ENCODE data around the gene PHF2.

The PHF2 gene

DNA sequence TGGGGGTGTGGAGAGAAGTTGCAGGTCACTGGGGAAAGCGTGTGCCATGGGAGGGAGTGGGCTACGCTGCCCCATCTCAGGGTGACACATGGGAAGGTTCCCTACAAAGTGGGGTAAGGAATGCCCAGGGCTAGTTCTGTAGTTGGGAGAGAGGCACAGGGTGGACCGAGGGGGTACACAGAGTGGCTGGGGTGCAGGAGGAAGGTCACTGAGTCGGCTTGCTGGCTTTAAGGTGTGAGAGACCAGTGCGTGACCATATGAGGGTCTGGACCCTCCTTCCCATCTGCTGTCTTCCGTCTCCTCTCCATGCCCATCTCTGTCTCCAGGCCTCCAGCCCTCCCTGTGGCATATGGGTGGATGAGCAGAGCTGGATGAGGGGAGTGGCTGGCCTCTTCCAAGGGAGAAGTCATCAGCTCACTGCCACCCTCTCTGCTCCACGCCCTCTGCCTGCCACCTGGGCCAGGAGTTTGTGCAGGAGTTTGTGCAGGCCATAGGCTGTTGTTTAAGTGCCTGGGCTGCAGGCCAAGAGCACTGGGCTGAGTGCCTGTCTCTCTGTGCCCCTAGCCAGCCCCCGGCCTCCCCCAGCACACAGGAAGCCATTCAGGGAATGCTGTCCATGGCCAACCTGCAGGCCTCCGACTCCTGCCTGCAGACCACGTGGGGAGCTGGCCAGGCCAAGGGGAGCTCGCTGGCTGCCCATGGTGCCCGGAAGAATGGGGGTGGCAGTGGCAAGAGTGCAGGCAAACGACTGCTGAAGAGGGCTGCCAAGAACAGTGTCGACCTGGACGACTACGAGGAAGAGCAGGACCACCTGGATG lies 96.8 kb downstream of the PHF2 start:
- DNase-seq (ENCODE audit: low read depth in 2 of 2), result peak in 1 of 2 donors; percentile 11

DNA sequence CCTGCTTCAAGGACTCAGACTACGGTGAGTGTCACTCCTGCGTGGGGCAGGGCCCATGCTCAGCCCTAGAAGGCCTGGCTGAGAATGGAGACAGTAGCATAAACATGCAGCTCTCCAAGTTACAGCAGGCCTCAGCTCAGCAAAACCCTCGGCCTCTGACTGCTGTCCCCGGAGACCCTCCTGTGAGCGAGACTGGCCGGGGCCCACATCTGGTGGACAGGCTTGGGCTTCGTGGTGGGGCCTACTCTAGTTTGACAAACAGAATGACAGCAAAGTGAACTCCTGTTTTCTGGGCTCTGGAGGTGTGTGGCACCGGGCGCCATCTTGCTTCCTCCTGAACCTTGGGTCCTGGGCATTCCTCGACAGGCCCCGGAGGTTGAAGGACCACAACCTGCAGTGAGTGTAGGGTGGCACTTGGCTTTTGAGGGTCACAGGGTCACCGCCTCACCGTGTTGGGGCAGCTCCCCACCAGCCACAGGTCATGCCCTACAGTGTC lies 97.5 kb downstream of the PHF2 start:
- H3K4me3 ChIP-seq (replicated peaks in 1 of 2; ENCODE audit: low read depth in 2 of 2, low read length in 2 of 2), result no peak overlapping the region
- no peak for DNase-seq (ENCODE audit: low read depth in 2 of 2)
- TF ChIP-seq, protein P1, sequence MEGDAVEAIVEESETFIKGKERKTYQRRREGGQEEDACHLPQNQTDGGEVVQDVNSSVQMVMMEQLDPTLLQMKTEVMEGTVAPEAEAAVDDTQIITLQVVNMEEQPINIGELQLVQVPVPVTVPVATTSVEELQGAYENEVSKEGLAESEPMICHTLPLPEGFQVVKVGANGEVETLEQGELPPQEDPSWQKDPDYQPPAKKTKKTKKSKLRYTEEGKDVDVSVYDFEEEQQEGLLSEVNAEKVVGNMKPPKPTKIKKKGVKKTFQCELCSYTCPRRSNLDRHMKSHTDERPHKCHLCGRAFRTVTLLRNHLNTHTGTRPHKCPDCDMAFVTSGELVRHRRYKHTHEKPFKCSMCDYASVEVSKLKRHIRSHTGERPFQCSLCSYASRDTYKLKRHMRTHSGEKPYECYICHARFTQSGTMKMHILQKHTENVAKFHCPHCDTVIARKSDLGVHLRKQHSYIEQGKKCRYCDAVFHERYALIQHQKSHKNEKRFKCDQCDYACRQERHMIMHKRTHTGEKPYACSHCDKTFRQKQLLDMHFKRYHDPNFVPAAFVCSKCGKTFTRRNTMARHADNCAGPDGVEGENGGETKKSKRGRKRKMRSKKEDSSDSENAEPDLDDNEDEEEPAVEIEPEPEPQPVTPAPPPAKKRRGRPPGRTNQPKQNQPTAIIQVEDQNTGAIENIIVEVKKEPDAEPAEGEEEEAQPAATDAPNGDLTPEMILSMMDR (IDR thresholded peaks at IDR 0.05; ENCODE audit: low read depth, low read length), result no peak

More for the DNA sequence above, 96.8 kb downstream of the PHF2 start:
- no peak overlapping the region for H3K4me3 ChIP-seq (replicated peaks in 1 of 2; ENCODE audit: low read depth in 2 of 2, low read length in 2 of 2)
- TF ChIP-seq, protein P1 (IDR thresholded peaks at IDR 0.05; ENCODE audit: low read depth, low read length), result no peak

DNA sequence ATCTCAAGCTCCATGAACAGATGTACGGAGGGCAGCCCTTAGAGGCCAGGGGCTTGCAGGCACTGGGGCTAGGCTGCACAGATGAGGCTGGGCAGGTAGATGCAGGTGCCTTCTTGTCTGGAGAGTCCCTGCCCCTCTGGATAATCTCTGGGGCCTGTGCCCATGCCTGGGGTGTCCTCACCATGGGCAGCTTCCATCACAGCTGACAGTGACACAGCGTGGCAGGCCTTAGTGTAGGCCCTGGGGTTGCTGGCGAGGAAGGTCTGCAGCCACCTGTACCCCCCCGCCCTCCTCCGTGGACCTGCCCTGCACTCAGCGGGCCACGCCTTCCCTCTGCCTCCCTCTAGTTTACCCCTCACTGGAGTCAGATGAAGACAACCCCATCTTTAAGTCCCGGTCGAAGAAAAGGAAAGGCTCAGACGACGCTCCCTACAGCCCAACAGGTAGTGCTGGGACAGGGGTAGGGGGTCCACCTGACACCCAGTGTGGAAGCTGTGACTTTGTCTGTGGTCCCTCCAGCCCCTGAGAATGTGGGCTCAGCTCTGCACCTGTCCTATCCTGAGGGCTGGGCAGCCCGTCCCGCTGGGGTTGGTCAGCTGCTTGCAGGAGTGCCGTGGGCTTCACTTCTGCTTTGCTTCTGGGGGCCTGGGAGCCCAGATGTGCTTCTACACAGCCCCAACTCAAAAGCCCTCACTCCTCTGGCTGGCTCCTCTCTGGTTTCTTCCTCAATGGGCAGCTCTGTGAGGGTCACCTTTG lies 98.4 kb downstream of the PHF2 start:
- TF ChIP-seq, protein P1 (IDR thresholded peaks at IDR 0.05; ENCODE audit: low read depth, low read length), result no peak
- H3K4me3 ChIP-seq (replicated peaks in 1 of 2; ENCODE audit: low read depth in 2 of 2, low read length in 2 of 2), result no peak overlapping the region
- DNase-seq (ENCODE audit: low read depth in 2 of 2), result no peak

DNA sequence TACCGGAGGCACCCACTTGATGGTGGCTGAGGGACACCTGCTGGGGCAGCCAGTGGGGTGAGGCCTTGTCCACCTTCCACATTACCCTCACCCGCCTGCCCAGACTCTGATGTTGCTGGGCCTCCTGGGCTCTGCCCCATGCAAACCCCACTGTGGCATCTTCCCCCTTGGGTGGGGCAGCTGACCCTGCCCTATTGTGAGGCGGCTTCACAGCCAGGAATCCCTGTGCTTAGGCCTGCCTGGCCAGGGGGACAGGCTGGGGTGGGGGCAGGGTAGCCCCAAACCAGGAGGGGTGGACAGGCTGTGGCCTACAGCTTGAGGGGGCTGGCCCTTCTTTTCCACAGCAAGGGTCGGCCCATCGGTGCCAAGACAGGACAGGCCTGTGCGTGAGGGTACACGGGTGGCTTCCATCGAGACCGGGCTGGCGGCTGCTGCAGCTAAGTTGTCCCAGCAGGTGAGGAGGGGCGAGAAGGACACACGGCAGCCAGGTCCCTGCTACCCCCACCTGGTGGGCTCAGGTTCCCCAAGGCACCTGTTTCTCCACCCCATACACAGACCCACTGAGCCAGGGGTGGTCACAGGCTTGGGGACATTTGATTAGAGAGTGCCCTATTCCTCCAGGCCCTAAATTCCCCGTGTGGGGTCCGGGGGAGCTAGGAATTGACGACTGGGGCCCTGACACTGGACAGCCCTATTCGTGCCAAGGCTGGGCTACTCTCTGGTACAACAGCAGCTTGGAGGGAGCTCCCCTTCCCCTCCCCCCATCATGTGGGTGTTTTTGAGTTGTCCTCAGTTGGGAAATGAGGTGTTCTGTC lies 99.2 kb downstream of the PHF2 start:
- TF ChIP-seq, protein P1 (IDR thresholded peaks at IDR 0.05; ENCODE audit: low read depth, low read length), result no peak
- DNase-seq (ENCODE audit: low read depth in 2 of 2), result no peak
- no peak overlapping the region for H3K4me3 ChIP-seq (replicated peaks in 1 of 2; ENCODE audit: low read depth in 2 of 2, low read length in 2 of 2)

DNA sequence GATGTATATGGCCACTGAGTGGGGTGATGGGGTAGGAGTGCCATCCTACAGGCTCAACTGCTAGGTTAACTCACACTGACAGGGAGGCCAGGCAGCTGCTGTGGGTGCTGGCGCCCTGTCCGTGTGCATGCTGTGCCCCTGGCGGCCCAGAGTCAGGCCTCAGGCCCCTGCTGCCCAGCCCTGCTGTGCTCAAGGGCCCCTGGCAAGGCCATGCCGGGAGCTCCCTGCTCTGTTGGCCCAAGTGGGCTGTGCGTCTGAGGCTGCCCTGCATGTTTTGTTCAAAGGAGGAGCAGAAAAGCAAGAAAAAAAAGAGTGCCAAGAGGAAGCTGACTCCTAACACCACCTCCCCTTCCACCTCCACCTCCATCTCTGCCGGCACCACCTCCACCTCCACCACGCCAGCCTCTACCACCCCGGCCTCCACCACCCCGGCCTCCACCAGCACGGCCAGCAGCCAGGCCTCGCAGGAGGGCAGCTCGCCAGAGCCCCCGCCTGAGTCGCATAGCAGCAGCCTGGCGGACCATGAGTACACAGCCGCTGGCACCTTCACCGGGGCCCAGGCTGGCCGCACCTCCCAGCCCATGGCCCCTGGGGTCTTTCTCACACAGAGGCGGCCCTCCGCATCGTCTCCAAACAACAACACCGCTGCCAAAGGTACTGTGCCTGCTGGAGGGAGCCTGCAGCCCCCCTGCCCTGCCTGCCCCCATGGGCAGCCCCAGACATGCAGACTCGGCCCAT lies 100.1 kb downstream of the PHF2 start:
- DNase-seq (ENCODE audit: low read depth in 2 of 2), result no peak
- H3K4me3 ChIP-seq (replicated peaks in 1 of 2; ENCODE audit: low read depth in 2 of 2, low read length in 2 of 2), result no peak overlapping the region
- TF ChIP-seq, protein P1 (IDR thresholded peaks at IDR 0.05; ENCODE audit: low read depth, low read length), result no peak
